K562 (cell line): ENCODE results near the gene SCAF11. TPM values are rescaled to one million over a fixed set of nuclear protein-coding genes. Genes with fewer than 3 reads are reported as not detected.
A peak's percentile ranks its signal among the peaks of the same experiment; 100 is the strongest.
"Not testable (repeated sequence)": the region's sequence is repeated elsewhere in the genome, so short reads cannot be mapped to it uniquely, and the experiment has no call there.

Experiments used
- ATAC-seq: fragments of 200-7000 bp; cut with Tn5 transposase; 3 replicates; pipeline ENCODE4 v1.9.1; 2020; ENCODE audit warnings: moderate library complexity
- BruUV-seq: library from RNA; stranded (reverse); fragments of 400-500 nt; replicated peaks from 2 replicates; lab custom pipeline; 2021; lab: Mats Ljungman, UMichigan
- CTCF ChIA-PET: fragments of 300-600 bp; formaldehyde crosslinking; extraction: SDS; loops from one replicate; lab custom pipeline; 2021; ENCODE audit warnings: low intra/inter-chr PET ratio; lab: Yijun Ruan, JAX
- POLR2A ChIA-PET: fragments of 300-600, 350-650 bp; sonication (Branson Sonifier 250); formaldehyde crosslinking; extraction: SDS; loops from one replicate; lab custom pipeline; 2021; ENCODE audit warnings: antibody characterized with exemption, inconsistent platforms; lab: Yijun Ruan, JAX
- DNase-seq, 4 experiments: peaks; one replicate each; pipeline versions ENCODE4 v3.0.0 to v3.0.0-alpha.2; 2011 to 2018; ENCODE audit warnings: low spot score in 3 of 4, mixed read lengths in 3 of 4; ENCODE audit errors: extremely low read depth in 1 of 4
- FAIRE-seq: peaks from 2 replicates; lab custom pipeline; 2011; peaks lifted over from hg19 to GRCh38; lab: Jason Lieb, UNC
- H2AFZ ChIP-seq: 2 replicates; pipeline ENCODE4 v1.6.0; 2011; ENCODE audit warnings: low read depth, low read length, control low read depth, inconsistent platforms
- H3K27ac ChIP-seq: fragments of 200-600 bp; 3 replicates; pipeline ENCODE4 v1.8.0; 2011; ENCODE audit warnings: low read depth, mild to moderate bottlenecking, control low read depth, inconsistent platforms, low read length, moderate library complexity, mixed read lengths; ENCODE audit errors: extremely low read depth
- H3K27me3 ChIP-seq, 2 experiments: fragments of 300-600 bp in 1 of 2; 2 replicates in 1 of 2; 3 replicates in 1 of 2; pipeline versions ENCODE4 v1.6.0 to v1.8.0; 2011; ENCODE audit warnings: inconsistent platforms in 2 of 2, low read length in 2 of 2, mild to moderate bottlenecking in 1 of 2, mixed read lengths in 1 of 2, moderate library complexity in 1 of 2; ENCODE audit not compliant: control insufficient read depth in 2 of 2, insufficient read depth in 2 of 2
- H3K36me3 ChIP-seq: fragments of 300-600 bp; 3 replicates; pipeline ENCODE4 v1.8.0; 2011; ENCODE audit warnings: mild to moderate bottlenecking, low read length, inconsistent platforms; ENCODE audit not compliant: control insufficient read depth, insufficient read depth
- H3K4me1 ChIP-seq, 2 experiments: fragments of 200-600 bp in 1 of 2; replicated peaks in 1 of 2; 2 replicates in 1 of 2; 3 replicates in 1 of 2; pipeline versions ENCODE4 v1.5.1 to v1.8.0; 2011; ENCODE audit warnings: inconsistent platforms in 2 of 2, low read length in 2 of 2, mild to moderate bottlenecking in 1 of 2, mixed read lengths in 1 of 2, moderate library complexity in 1 of 2; ENCODE audit not compliant: control insufficient read depth in 2 of 2, insufficient read depth in 2 of 2
- H3K4me2 ChIP-seq: 2 replicates; pipeline ENCODE4 v1.6.1; 2011; ENCODE audit warnings: low read length, control low read depth, inconsistent platforms, mixed read lengths; ENCODE audit not compliant: insufficient read depth
- H3K4me3 ChIP-seq: fragments of 200-600 bp; sonication (generic), shearing (Covaris generic); 2 replicates; pipeline ENCODE4 v1.5.1; 2016; ENCODE audit warnings: control low read depth, inconsistent platforms
- H3K79me2 ChIP-seq: fragments of 200-600 bp; 3 replicates; pipeline ENCODE4 v1.8.0; 2011; ENCODE audit warnings: low read length, inconsistent platforms; ENCODE audit not compliant: control insufficient read depth, insufficient read depth
- H3K9ac ChIP-seq, 2 experiments: 2 replicates each; pipeline versions ENCODE4 v1.6.0 to v1.6.1; 2011; ENCODE audit warnings: low read depth in 2 of 2, low read length in 2 of 2, control low read depth in 1 of 2, inconsistent platforms in 1 of 2, mild to moderate bottlenecking in 1 of 2, mixed read lengths in 1 of 2; ENCODE audit not compliant: insufficient read depth in 1 of 2
- H3K9me1 ChIP-seq: one replicate; pipeline ENCODE4 v1.6.0; 2011; ENCODE audit warnings: inconsistent platforms, mild to moderate bottlenecking, low read length, moderate library complexity; ENCODE audit not compliant: control insufficient read depth, insufficient read depth
- H3K9me3 ChIP-seq: replicated peaks from 2 replicates; pipeline ENCODE4 v1.5.1; 2011; ENCODE audit warnings: low read depth, low read length, inconsistent platforms; ENCODE audit not compliant: control insufficient read depth, insufficient read depth
- H4K20me1 ChIP-seq: replicated peaks from 2 replicates; pipeline ENCODE4 v1.6.1; 2011; ENCODE audit warnings: low read length, inconsistent platforms, mixed read lengths; ENCODE audit not compliant: control insufficient read depth, insufficient read depth
- C11orf30 ChIP-seq: fragments of 450-650 bp; IDR thresholded peaks from 2 replicates; pipeline ENCODE4 v1.6.1; 2016; ENCODE audit warnings: low read depth, mild to moderate bottlenecking
- MAFG ChIP-seq: fragments of 450-650 bp; conservative IDR thresholded peaks from 2 replicates; pipeline ENCODE4 v1.6.1; 2016; ENCODE audit warnings: missing genetic modification characterization, missing compliant biosample characterization
- PHF8 ChIP-seq: fragments of 200-600 bp; sonication (generic); IDR thresholded peaks from 2 replicates; pipeline ENCODE4 v1.6.1; 2012; ENCODE audit warnings: mixed run types, mild to moderate bottlenecking, inconsistent platforms, low read length, moderate library complexity, borderline replicate concordance
- ZNF316 ChIP-seq: fragments of 450-650 bp; IDR thresholded peaks from 2 replicates; pipeline ENCODE4 v1.6.1; 2016
- WGBS: fragments of 100-300 bp; shearing (Covaris generic); methylation state at CpG from one replicate; pipeline ENCODE4 v1.1.6; 2016; ENCODE audit warnings: low coverage, mixed read lengths; ENCODE audit not compliant: insufficient coverage; ENCODE audit errors: missing lambda C conversion rate; 5-methylcytosine and 5-hydroxymethylcytosine counted together
- in situ Hi-C: fragments of 300-500 bp; cut with MboI; formaldehyde crosslinking; loops from 4 replicates; pipeline ENCODE4 v1.15.0; 2018; ENCODE audit warnings: inconsistent platforms, mixed read lengths
- intact Hi-C: fragments of 100-400 bp; cut with micrococcal nuclease; formaldehyde crosslinking; loops from 2 replicates; pipeline ENCODE4 v1.14.2; 2022
- polyA plus RNA-seq, 8 experiments: library from polyadenylated mRNA; depleted of rRNA in 4 of 8; stranded (reverse) in 5 of 8; unstranded in 3 of 8; fragments of >200 nt; fragmentation: Nextera tagmentation in 2 of 8; fragmentation: Illumina TruSeq in 1 of 8; extraction: Ambion mirVana in 2 of 8; extraction: Trizol in 1 of 8; gene quantifications; 2 replicates each; pipeline versions ENCODE4 v1.2.1 to v1.2.3, GENCODE V29; 2011 to 2014; ENCODE audit warnings: inconsistent platforms in 1 of 8, missing spikeins in 1 of 8
- total RNA-seq, 7 experiments: library from RNA; depleted of rRNA in 6 of 7; stranded (reverse); fragments of >200 nt in 6 of 7; fragmentation: Illumina TruSeq in 2 of 7; extraction: Trizol in 2 of 7; gene quantifications; 2 replicates each; pipeline versions ENCODE4 v1.2.1 to v1.2.3, GENCODE V29; 2011 to 2021; ENCODE audit warnings: low replicate concordance in 1 of 7

Gene SCAF11
- total and polyA plus RNA-seq, 9 of the 15 experiments (the other 6 are each of a cell fraction or from before 2014, with no cell fraction given), result 30.4 to 119 (median 80.0) TPM

- Histone ChIP-seq H3K9ac (no peak overlapping the region), H3K4me2 (no peak overlapping the region), H3K36me3 (no peaks in the 10 kb centered on the region), H4K20me1 (no peaks in the 10 kb centered on the region), H3K27ac (no peak overlapping the region), H3K9me3 (no peaks in the 10 kb centered on the region), H3K9me1 (no peaks in the 10 kb centered on the region), H3K4me3 (no peak overlapping the region), H3K27me3 (no peaks in the 10 kb centered on the region), H2AFZ (peak overlapping the region; percentile 43; the same call in 1 of the 2 replicates), H3K4me1 (no peaks in the 10 kb centered on the region), H3K79me2 (no peaks in the 10 kb centered on the region)
- FAIRE-seq, result no peak
- ATAC-seq, result no peak
- ChIA-PET CTCF (no interaction called here), POLR2A (no interaction called here)
- TF ChIP-seq ZNF316 (peak; percentile 84), PHF8 (no peak), C11orf30 (peak; percentile 55; the same call in 1 of the 2 replicates), MAFG (tag) (peak; percentile 27; the same call in 1 of the 2 replicates)
- no peak for DNase-seq
- in situ Hi-C loops, result no loop called here
- 3% methylated on average over 4 of the region's 4 CpGs for WGBS
- intact Hi-C loops, result no loop called here
- BruUV-seq, result no TSS peak
Measured at GRCh38 chr12:46004715-46005114, 14.3 kb upstream of the SCAF11 start.

- H3K9me3 ChIP-seq, CTCF ChIA-PET, FAIRE-seq, H3K9me1 ChIP-seq, H4K20me1 ChIP-seq, H3K9ac ChIP-seq, ATAC-seq, H3K27me3 ChIP-seq, BruUV-seq, DNase-seq, POLR2A ChIA-PET, intact Hi-C loops, H3K4me2 ChIP-seq, H2AFZ ChIP-seq, H3K4me3 ChIP-seq, H3K36me3 ChIP-seq, H3K27ac ChIP-seq, in situ Hi-C loops, H3K79me2 ChIP-seq, H3K4me1 ChIP-seq: not testable (repeated sequence)
- WGBS, result 86% methylated on average over 7 of the region's 30 CpGs
Measured at GRCh38 chr12:46000076-46000475, 9.7 kb upstream of the SCAF11 start.
